Activated naive CD8-positive, alpha-beta T cell treated with anti-CD3 and anti-CD28 coated beads, Interleukin-2, amount 50 U/mL, for 16 hours (primary cell): ENCODE measurements around the gene GCLC.
"Not testable (repeated sequence)": the region's sequence is repeated elsewhere in the genome, so short reads cannot be mapped to it uniquely, and the experiment has no call there.

Experiments used
- DNase-seq: peaks from one replicate; pipeline ENCODE4 v3.0.0-alpha.2; 2020; ENCODE audit warnings: low read depth, low spot score

Gene GCLC

DNA sequence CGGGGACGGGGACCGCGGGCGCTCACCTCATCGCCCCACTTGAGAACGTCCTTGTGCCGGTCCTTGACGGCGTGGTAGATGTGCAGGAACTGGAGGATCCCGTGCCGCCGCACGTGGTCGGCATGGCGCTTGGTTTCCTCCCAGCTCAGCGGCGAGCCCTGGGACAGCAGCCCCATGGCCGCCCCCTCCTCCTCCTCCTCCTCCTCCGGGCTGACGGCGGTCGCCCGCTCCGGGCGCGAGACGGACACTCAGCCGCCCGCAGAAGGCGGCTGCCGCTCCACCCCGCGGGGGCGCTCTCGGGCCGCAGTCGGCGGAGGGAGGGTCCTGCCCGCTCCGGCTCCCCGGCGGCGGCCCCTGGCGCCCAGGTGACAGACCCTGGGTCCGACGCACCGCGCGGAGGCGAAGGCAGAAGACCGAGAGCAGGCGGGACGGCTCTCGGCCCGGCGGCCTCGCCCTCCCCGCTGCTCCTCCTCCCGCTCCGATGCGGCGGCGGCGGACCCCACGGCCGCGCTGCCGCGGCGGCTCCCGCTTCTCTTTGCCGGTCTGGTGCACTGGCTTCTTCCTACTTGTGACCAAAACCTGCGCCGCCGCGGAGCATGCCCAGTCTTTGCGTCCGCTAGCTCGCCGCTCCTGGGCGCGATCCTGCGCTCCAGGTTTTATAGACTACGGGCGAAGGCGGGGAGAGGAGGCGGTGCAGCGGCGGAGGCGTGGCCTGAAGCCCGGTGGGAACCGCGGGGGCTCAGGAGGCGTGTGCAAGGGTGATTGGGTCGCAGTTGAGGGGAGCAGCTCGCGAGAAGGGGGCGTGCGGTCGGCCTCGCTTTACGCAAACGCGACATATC is at the start of gene GCLC:
Gene GCLC (minus strand): TSS at position 632 of the 839 bp plus-strand sequence. CDS start 456 bp downstream, at position 176.
- DNase-seq, result peak; percentile 81

DNA sequence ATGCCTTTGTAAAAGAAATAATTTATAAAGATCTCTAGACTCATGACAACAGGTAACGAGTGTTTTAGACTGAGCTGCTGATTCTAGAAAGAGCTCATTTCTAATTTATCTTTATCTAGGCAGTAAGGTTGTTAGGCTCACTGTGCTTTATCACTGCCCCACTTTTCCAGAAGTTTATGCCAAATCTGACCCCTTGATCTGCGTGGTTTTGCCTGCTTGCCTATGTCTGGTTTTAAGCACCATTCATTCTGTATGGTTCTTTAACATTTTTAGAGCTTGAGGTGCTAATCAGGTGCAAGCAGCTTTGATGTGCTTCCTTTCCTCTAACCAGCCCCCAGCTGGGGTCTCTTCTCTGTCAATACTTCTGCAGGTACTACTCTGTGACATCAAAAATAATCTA is 49.7 kb upstream of the GCLC start:
- no peak for DNase-seq

DNA sequence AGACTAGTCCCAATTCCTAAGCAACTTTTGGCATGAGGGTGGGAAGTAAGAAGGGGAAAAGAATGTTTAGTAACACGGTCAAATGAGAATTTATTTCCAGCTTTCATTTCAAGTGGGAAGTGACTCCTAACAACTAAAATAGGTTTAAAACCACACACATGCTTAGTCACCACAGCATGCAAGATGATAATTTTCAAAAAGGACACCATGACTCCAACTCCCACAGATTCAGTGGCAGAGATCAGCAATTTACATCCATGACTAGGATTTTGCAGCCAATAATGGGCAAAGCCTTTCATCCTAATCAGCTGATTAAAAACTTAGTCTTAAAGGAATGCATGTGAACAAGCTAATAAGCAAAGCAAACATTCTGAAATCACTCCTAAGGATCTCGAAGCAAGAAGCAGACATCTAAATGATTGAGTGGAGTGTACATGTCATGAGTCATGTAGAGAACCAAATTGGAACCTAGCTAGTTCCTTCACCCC is 48.1 kb upstream of the GCLC start:
- DNase-seq, result no peak

DNA sequence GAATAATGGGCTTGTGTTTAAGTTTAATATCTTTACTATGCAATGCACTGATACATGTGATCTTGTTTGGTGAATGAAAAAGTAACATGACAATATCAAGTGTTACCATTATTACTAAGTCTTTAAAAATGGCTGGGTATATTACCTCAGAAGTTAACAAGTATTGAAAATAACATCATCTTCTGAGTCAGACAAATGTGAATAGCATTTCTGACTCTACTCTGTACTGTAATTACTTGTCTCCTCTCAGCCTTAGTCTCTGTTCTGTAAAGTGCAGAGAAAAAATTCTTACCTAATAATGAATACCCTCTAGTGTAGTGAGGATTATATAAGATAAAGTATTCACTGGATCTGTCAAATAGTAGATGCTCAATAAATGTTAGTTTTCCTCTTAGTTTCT is 47.0 kb upstream of the GCLC start:
- no peak for DNase-seq

DNA sequence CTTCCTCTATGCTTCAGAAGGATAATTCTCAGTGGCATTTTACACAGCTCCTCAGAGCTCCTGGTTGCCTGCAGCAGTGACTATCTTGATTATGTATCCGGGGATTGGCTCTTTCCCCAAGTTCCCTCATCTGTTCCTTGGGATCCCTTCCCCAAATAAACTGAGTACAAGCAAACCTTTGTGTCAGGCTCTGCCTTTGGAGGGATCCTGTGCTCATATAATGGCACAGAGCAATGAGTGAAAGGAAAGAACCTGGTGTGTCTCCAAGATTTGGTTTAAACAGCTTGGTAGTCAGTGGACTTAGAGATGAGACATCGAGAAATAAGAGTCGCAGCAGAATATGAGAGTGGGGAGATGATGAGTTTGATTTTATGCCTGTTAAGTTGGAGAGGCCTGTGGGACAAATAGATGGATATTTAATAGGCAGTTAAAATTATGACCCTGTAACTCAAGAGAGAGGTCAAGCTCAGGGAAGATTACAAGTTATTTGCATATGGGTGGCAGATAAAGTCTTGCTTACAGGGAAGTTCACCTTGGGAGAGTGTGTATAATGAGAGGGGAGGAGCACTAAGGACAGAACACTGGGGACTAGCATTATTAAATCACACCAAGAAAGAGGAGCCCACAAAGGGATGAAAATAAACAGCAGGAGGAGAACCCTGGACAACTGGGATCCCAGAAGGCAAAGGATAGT is 44.1 kb upstream of the GCLC start:
- DNase-seq, result no peak

DNA sequence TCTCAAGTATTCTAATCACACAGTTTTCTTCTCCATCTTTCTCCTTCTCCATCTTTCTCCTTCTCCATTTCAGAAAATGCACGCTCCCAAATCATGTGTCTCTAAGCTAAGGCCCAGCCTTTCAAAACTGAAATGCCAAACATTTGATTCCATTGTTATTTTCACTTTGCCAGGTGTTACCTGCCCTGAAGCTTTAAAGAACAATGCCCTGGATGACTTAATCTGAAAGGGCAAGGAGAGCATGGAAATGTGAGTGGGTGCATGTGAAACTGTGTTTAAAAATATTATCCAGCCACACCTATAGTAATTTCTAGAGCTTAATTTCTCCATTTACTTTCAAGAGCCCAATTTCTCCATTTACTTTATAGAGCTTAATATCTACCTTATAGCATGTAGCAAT is 42.4 kb upstream of the GCLC start:
- no peak for DNase-seq

DNA sequence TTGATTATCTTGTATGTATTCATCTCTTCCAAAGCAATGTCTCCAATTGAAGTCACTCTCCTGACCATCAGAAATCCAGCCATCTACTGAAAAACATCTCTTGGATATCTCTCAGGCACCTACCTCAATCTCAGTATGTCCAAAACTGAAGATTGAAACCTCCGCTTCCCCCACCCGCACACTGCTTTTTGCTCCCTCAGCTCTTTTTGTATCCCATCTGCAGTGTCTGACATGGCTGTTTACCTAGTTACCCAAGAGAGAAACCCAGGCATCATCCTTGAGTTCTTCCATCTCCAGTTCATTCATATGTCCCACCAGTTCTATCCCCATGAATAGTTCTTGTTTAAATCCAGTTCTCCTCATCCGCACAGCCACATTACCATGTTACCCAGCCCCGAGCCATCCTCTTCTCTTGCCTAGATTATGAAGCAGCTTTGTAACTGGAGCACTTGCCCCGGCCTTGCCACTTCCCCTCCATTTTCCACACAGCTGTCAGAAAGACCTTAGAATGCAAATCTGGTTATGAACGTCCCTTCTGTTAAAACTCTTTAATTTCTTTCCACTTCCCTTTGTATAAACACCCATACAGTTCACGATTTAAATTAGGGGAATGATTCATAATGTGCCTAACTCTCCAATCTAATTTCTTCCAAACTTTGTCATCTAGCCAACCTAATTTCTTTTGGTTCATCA is 40.5 kb upstream of the GCLC start:
- no peak for DNase-seq

DNA sequence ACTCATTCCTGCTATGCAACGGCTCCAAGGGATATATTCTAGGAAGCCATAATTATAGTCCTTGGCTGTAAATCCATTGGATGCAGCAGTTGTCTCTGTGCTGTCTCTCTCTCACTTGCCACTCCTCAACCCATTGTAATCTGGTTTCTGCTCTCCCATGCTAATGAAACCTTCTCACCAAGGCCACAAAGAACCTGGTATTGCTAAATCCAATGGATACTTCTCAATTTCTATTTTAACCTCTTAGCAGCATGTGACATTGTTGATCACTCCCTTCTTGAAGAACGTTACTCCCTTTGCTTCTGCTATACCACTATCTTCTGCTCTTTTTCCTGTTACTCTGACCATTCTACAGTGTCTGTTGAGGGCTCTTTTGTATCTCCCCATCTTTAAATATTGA is 39.8 kb upstream of the GCLC start:
- no peak for DNase-seq

DNA sequence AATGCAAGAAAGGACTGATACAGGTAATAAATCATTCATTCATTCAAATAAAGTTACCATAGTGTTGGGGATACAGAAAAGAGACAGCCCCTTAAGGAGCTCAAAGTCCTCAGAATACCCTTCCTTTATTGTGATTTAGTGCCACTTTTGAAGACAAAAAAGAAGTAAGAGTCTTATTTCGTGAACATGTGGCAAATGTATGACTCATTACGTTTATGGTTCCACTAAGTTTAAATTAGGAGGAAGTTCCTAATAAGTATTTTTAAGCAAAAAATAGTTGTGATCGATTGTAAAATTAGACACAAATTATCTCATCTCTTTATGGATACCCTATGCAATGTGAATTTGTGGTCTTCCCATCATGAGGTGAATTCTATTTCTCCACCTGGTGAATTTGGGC is 38.5 kb upstream of the GCLC start:
- DNase-seq, result no peak

DNA sequence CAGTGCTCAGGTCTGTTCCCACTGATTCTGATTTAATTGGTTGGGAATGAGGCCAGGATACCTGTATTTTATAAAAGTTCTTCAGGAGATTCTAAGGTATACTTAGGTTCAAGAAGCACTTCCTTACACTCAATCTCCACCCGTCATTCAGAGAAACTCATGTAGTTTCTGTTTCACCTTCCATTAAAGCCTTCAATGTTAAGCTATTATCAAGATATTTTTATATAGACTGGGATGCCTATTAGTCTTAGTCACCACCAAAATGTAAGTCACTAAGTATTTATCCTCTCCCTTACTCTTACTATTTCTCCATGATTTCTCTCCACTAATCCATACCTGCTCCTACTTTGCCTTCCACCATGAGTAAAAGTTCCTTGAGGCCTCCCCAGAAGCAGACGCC is 38.1 kb upstream of the GCLC start:
- DNase-seq, result no peak

DNA sequence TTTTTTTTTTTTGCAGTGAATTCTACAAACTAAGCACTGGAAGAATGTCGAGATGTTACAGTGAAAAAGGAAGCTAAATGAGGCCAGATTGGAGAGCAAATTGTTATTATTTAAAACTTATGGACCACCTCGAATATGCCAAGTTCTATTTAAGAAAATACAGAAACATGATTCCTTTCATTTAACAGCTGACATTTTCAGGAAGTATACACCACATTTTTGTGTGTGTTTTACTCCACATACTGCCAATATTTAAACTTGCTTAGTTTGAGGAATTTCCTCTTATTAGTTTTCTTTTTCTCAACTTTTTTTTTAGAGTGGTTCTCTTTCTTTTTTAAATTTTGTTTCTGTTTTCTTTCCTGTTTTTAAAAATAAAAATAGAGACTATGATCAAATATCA is 37.0 kb upstream of the GCLC start:
- DNase-seq, result no peak

DNA sequence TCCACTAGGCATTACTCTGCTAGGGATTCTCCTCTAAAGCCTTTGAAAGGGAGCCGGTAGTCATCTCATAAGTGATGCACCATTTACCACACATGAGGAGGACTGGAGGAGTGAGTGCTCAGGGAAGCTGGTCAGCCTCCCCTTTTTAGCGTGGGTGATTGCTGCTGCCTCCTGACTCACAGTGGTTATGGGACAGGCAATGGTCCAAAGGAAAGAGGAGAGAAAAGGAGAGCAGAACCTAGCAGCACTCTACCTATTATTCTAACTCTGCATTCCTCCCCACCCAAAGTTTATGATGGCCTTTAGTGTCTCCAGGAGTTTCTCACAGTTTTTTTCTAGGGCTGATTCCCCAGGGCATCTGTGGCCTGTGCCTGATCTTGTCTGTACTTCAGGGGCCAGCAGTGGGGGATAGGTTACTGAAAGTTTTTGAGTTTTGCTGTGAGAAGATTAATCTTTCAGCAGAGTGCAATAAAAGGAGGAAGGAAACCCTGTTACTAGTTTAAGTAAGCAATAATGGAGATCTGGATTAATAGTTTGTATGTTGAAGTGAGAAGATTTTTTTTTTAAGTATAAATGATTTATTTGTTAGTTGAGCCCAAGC is 36.4 kb upstream of the GCLC start:
- DNase-seq, result no peak

DNA sequence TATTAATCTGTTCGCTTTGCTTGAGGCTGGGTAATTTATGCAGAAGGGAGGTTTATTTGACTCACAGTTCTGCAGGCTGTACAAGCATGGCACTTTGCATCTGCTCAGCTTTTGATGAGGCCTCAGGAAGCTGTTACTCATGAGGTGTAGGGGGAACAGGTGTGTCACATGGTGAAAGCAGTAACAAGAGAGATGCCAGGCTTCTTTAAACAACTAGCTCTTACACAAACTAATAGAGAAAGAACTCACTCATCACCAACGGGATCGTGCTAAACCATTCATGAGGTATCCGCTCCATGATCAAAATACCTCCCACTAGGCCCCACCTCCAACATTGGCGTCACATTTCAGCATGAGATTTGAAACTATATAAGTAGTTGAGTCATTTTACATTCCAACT is 34.4 kb upstream of the GCLC start:
- no peak for DNase-seq

DNA sequence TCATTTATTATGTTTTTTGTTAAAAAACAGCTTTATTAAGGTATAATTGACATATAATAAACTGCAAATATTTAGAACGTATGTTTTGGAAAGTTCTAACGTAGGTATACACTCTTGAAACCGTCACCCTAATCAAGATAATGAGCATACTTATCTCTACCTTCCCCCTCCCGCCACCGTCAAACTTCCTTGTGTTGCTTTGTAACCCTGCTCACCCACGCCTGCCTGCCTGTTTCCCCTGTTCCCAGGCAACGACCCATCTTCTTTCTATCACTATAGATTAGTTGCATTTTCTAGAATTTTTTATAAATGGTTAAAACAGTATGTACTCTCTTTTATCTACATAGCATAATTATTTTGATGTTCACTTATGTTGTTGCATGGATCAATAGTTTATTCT is 33.5 kb upstream of the GCLC start:
- DNase-seq, result no peak

DNA sequence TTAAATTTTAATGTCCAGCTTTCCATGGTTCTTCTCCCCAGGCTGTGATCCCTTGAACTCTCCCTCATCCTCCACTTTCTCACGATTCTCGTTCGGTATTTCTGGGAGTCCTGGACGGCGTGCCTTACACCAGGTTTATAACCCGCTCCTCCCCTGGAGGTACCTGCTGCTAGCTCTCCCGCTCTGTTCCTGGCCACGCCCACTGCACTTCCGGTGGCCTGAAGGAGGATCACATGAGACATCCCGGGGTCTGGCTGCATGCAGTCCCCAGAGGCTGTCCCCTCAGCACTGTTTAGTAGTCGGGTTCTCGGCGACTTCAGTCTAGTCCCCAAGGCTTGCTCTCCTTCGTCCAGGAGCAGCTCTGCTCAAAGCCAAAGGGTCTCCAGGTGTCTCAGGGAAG is 28.4 kb upstream of the GCLC start:
- DNase-seq, result no peak

DNA sequence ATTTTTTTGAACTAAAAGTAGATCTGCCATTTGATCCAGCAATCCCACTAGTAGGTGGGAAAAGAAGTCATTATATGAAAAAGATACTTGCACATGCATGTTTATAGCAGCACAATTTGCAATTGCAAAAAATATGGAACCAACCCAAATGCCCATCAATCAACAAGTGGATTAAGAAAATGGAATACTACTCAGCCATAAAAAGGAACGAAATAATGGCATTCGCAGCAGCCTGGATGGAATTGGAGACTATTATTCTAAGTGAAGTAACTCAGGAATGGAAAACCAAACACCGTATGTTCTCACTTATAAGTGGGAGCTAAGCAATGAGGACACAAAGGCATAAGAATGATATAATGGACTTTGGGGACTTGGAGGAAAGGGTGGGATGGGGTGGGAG is 27.5 kb upstream of the GCLC start:
- not testable (repeated sequence) for DNase-seq

DNA sequence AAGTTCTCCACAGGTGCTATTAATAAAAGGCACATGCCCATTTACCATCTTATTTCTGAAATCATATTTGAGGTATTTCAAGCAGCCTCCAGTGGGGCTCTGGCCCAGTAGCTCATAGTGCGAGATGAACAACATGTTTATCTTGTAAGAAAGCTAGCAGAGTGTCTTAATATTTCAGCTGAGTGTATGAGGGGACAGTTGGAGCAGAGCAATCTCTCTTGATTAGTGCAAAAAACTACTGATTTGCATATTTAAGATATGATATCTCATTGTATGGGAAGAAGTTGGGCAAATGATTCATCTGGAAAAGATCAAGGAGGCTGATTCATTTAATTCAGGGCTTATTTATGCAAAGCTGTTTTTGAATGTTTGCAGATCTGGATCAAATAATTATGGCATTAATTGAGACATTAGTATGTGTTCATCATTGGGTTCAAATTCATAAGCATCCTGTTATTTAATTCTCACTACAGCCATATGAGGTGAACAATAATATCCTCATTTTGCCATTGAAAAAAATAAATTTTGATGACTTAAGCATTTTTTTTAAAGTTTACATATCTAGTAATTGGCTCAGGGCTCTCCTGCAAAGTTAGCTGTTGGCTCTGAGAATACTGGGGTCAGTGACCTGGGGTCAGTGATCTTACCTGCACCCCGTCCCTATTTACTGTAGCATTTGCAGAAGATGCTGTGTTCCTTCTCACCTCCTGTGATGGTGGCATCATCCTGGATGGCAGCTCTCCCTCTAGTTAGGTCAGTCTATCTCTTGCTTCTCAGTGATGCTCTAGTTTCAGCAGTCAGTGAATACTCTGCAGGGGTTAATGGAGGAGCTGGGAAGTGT is 24.1 kb upstream of the GCLC start:
- DNase-seq, result no peak

DNA sequence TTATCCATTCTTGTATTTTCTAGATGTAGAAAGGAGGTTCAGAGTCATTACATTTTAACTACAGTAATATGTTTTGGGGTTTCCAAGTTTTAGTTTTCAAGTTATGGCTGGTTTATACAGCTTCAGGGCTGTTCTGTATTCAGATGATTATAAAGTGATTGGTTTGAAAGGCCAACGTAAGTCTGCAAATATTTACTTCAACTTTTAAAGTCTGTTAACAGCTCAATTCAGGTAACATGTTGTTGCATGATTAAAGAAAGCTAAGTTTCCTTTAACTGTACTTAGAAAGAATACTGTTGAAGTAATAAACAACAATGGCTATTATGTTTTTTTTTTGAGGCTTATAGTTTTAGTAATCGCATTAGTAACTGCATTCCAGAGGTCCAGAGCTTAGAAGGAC is 22.8 kb upstream of the GCLC start:
- no peak for DNase-seq

DNA sequence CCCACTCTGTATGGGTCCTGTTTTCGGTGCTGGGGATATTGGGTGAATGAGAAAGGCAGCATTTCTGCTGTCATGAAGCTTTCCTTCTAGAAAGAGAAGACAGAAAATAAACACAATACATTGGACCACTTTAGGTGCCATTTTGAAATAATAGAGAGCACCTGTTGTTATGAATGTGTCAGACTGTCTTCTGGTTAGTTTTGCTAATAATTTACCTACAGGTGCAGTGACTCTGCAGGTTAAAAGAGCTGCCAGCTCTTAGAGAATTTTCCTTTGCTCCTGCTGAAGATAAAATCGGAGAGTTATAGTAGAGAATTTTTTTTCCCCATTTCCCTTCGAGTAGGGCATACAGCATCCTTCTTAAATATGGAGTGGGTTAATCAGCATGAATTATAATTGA is 21.9 kb upstream of the GCLC start:
- no peak for DNase-seq

DNA sequence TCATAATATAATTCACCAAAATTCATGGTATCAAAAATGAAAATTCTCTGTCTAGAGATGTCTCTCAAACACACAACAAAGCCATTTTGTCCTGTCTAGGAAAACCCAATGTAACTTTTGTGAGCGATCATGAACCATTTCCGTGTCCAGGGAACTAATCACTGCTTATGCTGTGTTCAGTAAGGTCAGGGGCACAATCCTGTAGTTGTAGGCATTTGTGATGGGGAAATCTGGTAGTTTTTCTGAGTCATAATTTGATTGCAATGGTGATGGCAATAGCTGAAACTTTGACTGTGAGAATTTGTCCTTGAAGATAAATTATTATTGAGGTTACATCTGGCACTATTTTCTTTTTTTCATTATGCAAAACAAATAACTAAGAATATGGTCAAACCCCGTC is 21.0 kb upstream of the GCLC start:
- no peak for DNase-seq

DNA sequence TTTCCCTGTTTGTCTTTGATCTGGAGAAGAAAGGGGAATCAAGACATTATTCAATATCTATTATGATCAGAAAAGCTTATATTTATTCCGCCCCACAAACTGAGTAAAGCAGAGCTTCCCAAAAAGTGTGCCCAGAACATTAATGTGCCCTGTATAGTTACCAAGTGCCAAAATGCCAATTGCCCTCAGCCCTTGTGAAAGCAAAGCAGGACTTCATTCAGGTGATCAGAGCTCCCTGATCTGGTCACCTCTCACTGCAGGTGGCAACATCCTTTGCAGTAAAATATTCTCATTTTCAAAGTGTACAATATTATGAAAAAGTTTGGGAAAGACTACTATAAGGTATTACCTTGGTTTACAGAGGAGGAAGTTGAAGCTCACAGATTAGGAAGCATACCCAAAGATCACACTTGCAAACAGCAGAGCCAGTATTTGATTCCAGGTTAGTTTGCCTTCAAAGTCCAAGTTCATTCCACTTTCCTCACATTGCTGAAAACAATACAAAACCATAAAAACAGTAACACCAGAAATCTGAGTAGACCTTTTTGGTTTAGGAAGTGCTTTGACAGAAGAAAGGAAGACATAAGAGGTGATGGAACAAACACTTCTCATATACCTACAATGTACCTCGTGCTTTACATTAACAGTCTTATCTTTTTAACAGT is 19.6 kb upstream of the GCLC start:
- no peak for DNase-seq
